K562 (cell line): ENCODE data around the gene MON2. TPM values are rescaled to one million over a fixed set of nuclear protein-coding genes. Genes with fewer than 3 reads are reported as not detected.

Experiments used
- ARHGAP35 ChIP-seq: fragments of 450-650 bp; IDR thresholded peaks from 2 replicates; pipeline ENCODE4 v1.6.1; 2018; ENCODE audit not compliant: partially characterized antibody
- CBFB ChIP-seq: sonication (generic); formaldehyde crosslinking; IDR thresholded peaks from 2 replicates; pipeline ENCODE4 v1.4.0; 2020; ENCODE audit warnings: mild to moderate bottlenecking, missing genetic modification reagents
- CEBPZ ChIP-seq: fragments of 150-350 bp; IDR thresholded peaks from 2 replicates; pipeline ENCODE4 v1.6.1; 2014; ENCODE audit warnings: low read depth, mild to moderate bottlenecking, low read length, borderline replicate concordance
- CHD2 ChIP-seq: IDR thresholded peaks from 2 replicates; pipeline ENCODE4 v1.6.1; 2011; ENCODE audit warnings: low read depth, low read length
- CLOCK ChIP-seq: fragments of 250-450 bp; sonication (Bioruptor Pico); IDR thresholded peaks from 2 replicates; pipeline ENCODE4 v1.4.0; 2020; ENCODE audit warnings: mild to moderate bottlenecking, moderate library complexity, borderline replicate concordance
- CREB1 ChIP-seq, 2 experiments: sonication (generic) in 1 of 2; formaldehyde crosslinking in 1 of 2; IDR thresholded peaks; 2 replicates each; pipeline versions ENCODE4 v1.6.1 to v1.8.0; 2012 to 2022; ENCODE audit warnings: inconsistent platforms in 1 of 2, mild to moderate bottlenecking in 1 of 2, missing genetic modification reagents in 1 of 2, moderate library complexity in 1 of 2
- HNRNPL ChIP-seq: fragments of 200-400 bp; formaldehyde crosslinking; IDR thresholded peaks from 2 replicates; pipeline ENCODE4 v1.6.1; 2017; ENCODE audit warnings: low read depth, mild to moderate bottlenecking, low read length
- KAT7 ChIP-seq: sonication (generic); formaldehyde crosslinking; IDR thresholded peaks from 2 replicates; pipeline ENCODE4 v1.8.0; 2022; ENCODE audit warnings: missing genetic modification reagents, mild to moderate bottlenecking, borderline replicate concordance
- RERE ChIP-seq: sonication (generic); formaldehyde crosslinking; IDR thresholded peaks from 2 replicates; pipeline ENCODE4 v1.8.0; 2023; ENCODE audit warnings: missing genetic modification reagents, mild to moderate bottlenecking, borderline replicate concordance
- SIN3B ChIP-seq: fragments of 450-650 bp; IDR thresholded peaks from 2 replicates; pipeline ENCODE4 v1.6.1; 2017; ENCODE audit warnings: low read depth, mild to moderate bottlenecking, moderate library complexity
- TAF1 ChIP-seq: IDR thresholded peaks from 2 replicates; pipeline ENCODE4 v1.6.1; 2011; ENCODE audit warnings: mild to moderate bottlenecking, low read length, moderate library complexity; ENCODE audit not compliant: insufficient read depth, control insufficient read depth, severe bottlenecking; ENCODE audit errors: extremely low read depth
- ZNF212 ChIP-seq: fragments of 450-650 bp; formaldehyde crosslinking; IDR thresholded peaks from 2 replicates; pipeline ENCODE4 v1.4.0; 2020; ENCODE audit warnings: mild to moderate bottlenecking
- polyA plus RNA-seq, 8 experiments: library from polyadenylated mRNA; depleted of rRNA in 4 of 8; stranded (reverse) in 5 of 8; unstranded in 3 of 8; fragments of >200 nt; fragmentation: Nextera tagmentation in 2 of 8; fragmentation: Illumina TruSeq in 1 of 8; extraction: Ambion mirVana in 2 of 8; extraction: Trizol in 1 of 8; gene quantifications; 2 replicates each; pipeline versions ENCODE4 v1.2.1 to v1.2.3, GENCODE V29; 2011 to 2014; ENCODE audit warnings: inconsistent platforms in 1 of 8, missing spikeins in 1 of 8
- total RNA-seq, 7 experiments: library from RNA; depleted of rRNA in 6 of 7; stranded (reverse); fragments of >200 nt in 6 of 7; fragmentation: Illumina TruSeq in 2 of 7; extraction: Trizol in 2 of 7; gene quantifications; 2 replicates each; pipeline versions ENCODE4 v1.2.1 to v1.2.3, GENCODE V29; 2011 to 2021; ENCODE audit warnings: low replicate concordance in 1 of 7

Gene MON2
- total and polyA plus RNA-seq, 9 of the 15 experiments (the other 6 are each of a cell fraction or from before 2014, with no cell fraction given), result 3.6 to 31.6 (median 16.8) TPM

- no peak for TF ChIP-seq CBFB
- TF ChIP-seq KAT7, result peak; percentile 55; the same call in 1 of the 2 replicates
- TF ChIP-seq ARHGAP35, result no peak
- no peak; the same call in 1 of the 2 replicates for TF ChIP-seq SIN3B
- TF ChIP-seq CEBPZ, result no peak
- 0 out of 2 replicates have a peak, but pooled peaks have one; percentile 2 for TF ChIP-seq ZNF212 (CRISPR knock-in tag)
- peak; percentile 33; the same call in 1 of the 2 replicates for TF ChIP-seq RERE
- TF ChIP-seq TAF1, result peak; percentile 56
- no peak; the same call in 1 of the 2 replicates for TF ChIP-seq CREB1 (IDR thresholded peaks at IDR 0.05)
- TF ChIP-seq CREB1 (CRISPR knock-in tag; IDR thresholded peaks at IDR 0.05), result peak; percentile 66
- TF ChIP-seq HNRNPL, result no peak
- no peak for TF ChIP-seq CLOCK (CRISPR knock-in tag)
- no peak for TF ChIP-seq CHD2
These were observed 135.8 kb downstream of the MON2 start (continued) for GRCh38 chr12:62602255-62603060.
